ENCODE data around the gene TBC1D7. TPM values are rescaled to one million over a fixed set of nuclear protein-coding genes. Genes with fewer than 3 reads are reported as not detected.

Gene TBC1D7
- total and polyA plus RNA-seq, 7 donors = 7.2 to 33.6 (median 13.8) TPM

DNA sequence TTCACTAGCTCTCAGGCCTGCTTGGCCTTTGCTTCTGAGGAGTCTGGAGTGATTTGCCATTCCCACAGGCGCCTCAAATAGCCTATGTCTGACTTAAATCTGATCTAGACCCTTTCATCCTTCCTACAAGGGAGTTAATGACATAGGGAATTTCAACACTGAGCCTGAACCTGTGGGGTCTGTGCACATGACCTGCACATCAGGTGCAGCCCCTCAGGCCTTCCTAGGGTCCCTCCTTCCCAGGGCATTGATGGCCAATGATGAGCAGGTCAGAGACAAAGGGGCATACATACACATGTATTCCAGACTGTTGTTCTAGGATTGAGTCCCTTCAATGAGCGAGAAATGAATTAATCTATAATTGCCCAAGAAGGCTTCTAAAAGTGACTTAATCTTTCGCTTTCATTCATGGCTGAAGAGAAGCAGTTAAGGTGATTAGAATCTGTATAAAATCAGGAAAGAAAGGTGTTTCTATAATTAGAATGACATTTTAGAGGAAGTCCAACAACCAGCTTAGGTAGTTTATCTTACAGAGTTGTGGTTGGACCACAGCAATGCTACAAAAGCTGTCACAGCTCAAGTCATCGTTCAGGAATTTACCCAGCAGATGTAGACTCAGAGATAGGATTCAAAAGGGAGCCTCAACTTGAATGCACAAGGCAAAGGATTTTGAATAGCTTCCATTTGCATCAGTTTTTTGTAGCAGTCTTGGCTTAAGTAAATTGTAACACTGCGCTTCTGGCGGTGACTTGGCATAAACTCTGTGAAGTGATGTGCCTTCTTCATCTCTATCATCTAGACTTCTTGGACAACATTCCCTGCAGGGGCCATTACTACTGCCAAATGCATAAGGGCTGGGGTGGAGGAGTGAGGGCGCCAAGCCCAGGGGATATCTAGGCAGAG lies 27.0 kb upstream of the TBC1D7 start:
- no peaks in the 10 kb centered on the region for H3K9me3 ChIP-seq
- no peaks in the 10 kb centered on the region for H3K36me3 ChIP-seq
- H3K27ac ChIP-seq = peak overlapping the region in 3 of 4 donors; percentile 31 to 54 (median 33)
- intact Hi-C loops (cut with DNase I) = no loop called here
- H3K27me3 ChIP-seq = no peaks in the 10 kb centered on the region
- H3K4me3 ChIP-seq = no peak overlapping the region
- no peak for DNase-seq
- TF ChIP-seq EP300 (IDR thresholded peaks at IDR 0.05) (no peak), POLR2A (IDR thresholded peaks at IDR 0.05) (no peak), POLR2AphosphoS5 (IDR thresholded peaks at IDR 0.05) (no peak)
- TF ChIP-seq, protein P1, sequence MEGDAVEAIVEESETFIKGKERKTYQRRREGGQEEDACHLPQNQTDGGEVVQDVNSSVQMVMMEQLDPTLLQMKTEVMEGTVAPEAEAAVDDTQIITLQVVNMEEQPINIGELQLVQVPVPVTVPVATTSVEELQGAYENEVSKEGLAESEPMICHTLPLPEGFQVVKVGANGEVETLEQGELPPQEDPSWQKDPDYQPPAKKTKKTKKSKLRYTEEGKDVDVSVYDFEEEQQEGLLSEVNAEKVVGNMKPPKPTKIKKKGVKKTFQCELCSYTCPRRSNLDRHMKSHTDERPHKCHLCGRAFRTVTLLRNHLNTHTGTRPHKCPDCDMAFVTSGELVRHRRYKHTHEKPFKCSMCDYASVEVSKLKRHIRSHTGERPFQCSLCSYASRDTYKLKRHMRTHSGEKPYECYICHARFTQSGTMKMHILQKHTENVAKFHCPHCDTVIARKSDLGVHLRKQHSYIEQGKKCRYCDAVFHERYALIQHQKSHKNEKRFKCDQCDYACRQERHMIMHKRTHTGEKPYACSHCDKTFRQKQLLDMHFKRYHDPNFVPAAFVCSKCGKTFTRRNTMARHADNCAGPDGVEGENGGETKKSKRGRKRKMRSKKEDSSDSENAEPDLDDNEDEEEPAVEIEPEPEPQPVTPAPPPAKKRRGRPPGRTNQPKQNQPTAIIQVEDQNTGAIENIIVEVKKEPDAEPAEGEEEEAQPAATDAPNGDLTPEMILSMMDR (IDR thresholded peaks at IDR 0.05) = no peak
- 56 to 82% methylated on average over 7 of the region's 7 CpGs for WGBS, 2 donors
- H3K4me1 ChIP-seq = peaks cover 0 to 22% (median 11%) of the 10 kb centered on the region in 4 donors

DNA sequence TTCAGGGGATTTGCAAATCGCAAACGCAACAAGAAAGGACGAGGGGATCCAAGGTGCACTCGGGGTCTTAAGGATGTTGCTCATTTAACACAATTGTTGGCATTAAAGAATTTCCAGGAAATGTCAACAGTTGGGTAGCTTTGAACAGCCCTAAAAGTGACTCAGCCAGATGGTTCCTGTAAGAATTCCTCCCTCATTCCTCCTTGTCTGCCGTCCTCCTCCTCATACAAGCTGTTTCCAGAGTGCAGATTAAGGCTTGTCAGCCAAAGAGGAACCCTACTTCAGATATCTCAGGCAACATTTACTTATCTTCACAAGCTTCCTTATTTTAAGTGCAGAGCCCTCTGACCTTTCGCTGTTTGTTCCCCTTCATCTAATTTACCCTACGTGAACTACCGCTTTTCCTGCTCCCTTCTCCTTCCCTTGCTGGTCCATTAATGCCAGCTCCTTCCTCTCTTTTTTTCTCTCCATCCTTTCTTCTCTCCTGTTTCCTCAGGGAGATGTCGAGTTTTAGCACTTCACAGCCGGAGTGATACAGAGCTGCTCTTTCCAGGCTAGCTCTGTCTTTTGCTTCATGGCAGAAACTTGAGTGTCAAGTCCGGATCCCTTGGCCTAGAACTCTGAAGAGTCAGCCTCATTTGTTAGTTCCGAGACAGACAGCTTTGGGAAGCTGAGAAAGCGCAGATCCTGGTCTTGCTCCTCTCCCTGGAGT lies 26.1 kb upstream of the TBC1D7 start:
- DNase-seq = no peak
- TF ChIP-seq POLR2AphosphoS5 (IDR thresholded peaks at IDR 0.05) (no peak), POLR2A (IDR thresholded peaks at IDR 0.05) (no peak), EP300 (IDR thresholded peaks at IDR 0.05) (no peak)
- TF ChIP-seq, protein P1 (IDR thresholded peaks at IDR 0.05) = no peak
- Histone ChIP-seq H3K4me1 (peaks cover 0 to 22% (median 11%) of the 10 kb centered on the region in 4 donors), H3K9me3 (no peaks in the 10 kb centered on the region), H3K27me3 (no peaks in the 10 kb centered on the region), H3K27ac (peak overlapping the region in 3 of 4 donors; percentile 31 to 54 (median 33)), H3K4me3 (no peak overlapping the region), H3K36me3 (no peaks in the 10 kb centered on the region)
- WGBS, 2 donors = 71 to 78% methylated on average over 13 of the region's 13 CpGs
- intact Hi-C loops (cut with DNase I) = no loop called here

DNA sequence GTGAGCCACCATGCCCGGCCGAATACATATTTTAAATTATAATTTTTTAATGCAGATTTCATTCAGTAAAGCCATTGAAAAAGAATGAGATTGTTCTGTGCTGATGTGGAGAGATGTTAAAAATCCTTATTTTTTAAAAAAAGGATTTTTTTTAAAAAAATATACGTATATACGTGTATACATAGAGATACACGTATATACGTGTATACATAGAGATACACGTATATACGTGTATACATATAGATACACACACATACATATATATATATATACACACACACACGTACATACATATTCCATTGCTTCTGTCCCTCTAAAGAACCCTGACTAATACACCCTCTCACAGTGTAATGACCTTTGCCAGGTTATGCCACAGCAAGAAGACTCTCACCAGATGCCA lies 23.8 kb upstream of the TBC1D7 start:
- TF ChIP-seq POLR2A (IDR thresholded peaks at IDR 0.05) (no peak), POLR2AphosphoS5 (IDR thresholded peaks at IDR 0.05) (no peak), EP300 (IDR thresholded peaks at IDR 0.05) (no peak)
- TF ChIP-seq, protein P1 (IDR thresholded peaks at IDR 0.05) = no peak
- no peaks in the 10 kb centered on the region for H3K36me3 ChIP-seq
- H3K27ac ChIP-seq = no peak overlapping the region
- no peaks in the 10 kb centered on the region for H3K27me3 ChIP-seq
- no peak for DNase-seq
- H3K4me1 ChIP-seq = peaks cover 0 to 22% (median 11%) of the 10 kb centered on the region in 4 donors
- 96% methylated on average over 9 of the region's 9 CpGs for whole genome bisulfite sequencing, 2 donors
- intact Hi-C loops (cut with DNase I) = no loop called here
- H3K4me3 ChIP-seq = no peak overlapping the region
- no peaks in the 10 kb centered on the region for H3K9me3 ChIP-seq

DNA sequence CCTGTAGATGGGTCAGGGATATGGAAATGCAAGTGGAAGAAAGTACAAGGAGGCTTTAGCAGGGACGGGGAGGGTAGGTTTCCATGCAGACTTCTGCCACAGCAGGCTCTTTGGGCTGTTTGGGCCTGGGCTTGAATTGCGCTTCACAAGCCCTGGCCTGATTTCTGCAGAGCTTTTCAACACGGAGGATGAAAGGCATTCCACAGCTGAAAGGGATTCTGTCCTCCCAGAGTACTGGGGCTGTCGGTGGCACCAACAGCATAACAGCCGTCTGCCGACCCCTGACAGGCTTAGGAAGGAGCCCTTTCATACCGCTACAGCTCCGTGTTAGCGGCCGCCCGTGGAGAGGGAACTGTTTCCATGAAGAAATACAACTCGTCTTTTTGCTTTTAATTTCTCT lies 22.9 kb upstream of the TBC1D7 start:
- Histone ChIP-seq H3K27ac (no peak overlapping the region), H3K4me1 (peaks cover 0 to 22% (median 11%) of the 10 kb centered on the region in 4 donors), H3K36me3 (no peaks in the 10 kb centered on the region), H3K4me3 (no peak overlapping the region), H3K27me3 (no peaks in the 10 kb centered on the region), H3K9me3 (no peaks in the 10 kb centered on the region)
- 89 to 94% methylated on average over 12 of the region's 12 CpGs for whole genome bisulfite sequencing, 2 donors
- TF ChIP-seq, protein P1 (IDR thresholded peaks at IDR 0.05) = no peak
- TF ChIP-seq POLR2A (IDR thresholded peaks at IDR 0.05) = no peak
- TF ChIP-seq POLR2AphosphoS5 (IDR thresholded peaks at IDR 0.05) = no peak
- TF ChIP-seq EP300 (IDR thresholded peaks at IDR 0.05) = no peak
- no peak for DNase-seq
- intact Hi-C loops (cut with DNase I) = no loop called here
